ENCODE results near the gene BEND4. TPM values are rescaled to one million over a fixed set of nuclear protein-coding genes. Genes with fewer than 3 reads are reported as not detected.

BEND4 gene
- total and polyA plus RNA-seq, 4 donors, result 0.02 to 0.51 (median 0.11) TPM

GRCh38 chr4:42088386-42088785 is 64.1 kb downstream of the BEND4 start:
- WGBS, 2 donors, result 71 to 89% methylated on average over 6 of the region's 6 CpGs
- H3K27me3 ChIP-seq (ENCODE audit: control insufficient read depth in 3 of 3, insufficient read depth in 3 of 3, low read length in 2 of 3), result no peaks in the 10 kb centered on the region
- no peak for ATAC-seq (ENCODE audit: insufficient read depth, low FRiP score)
- no peak for DNase-seq
- peaks cover 1 to 8% (median 6%) of the 10 kb centered on the region in 4 donors for H3K36me3 ChIP-seq (ENCODE audit: control insufficient read depth in 4 of 4, insufficient read depth in 4 of 4, low read length in 4 of 4)
- H3K9ac ChIP-seq (ENCODE audit: insufficient read depth in 1 of 2, low read length in 2 of 2), result no peak overlapping the region
- H3K4me3 ChIP-seq, result no peak overlapping the region
- H3K4me1 ChIP-seq (ENCODE audit: control insufficient read depth in 5 of 5, insufficient read depth in 5 of 5, low read length in 5 of 5), result no peaks in the 10 kb centered on the region
- H3K9me3 ChIP-seq (ENCODE audit: control insufficient read depth in 4 of 4, insufficient read depth in 3 of 4, low read length in 3 of 4), result no peaks in the 10 kb centered on the region
- no peak for TF ChIP-seq CTCF (IDR thresholded peaks at IDR 0.05; ENCODE audit: control extremely low read depth, extremely low read depth)
- no peak overlapping the region for H3K27ac ChIP-seq (ENCODE audit: low read depth in 1 of 2, low read length in 1 of 2)

- no peaks in the 10 kb centered on the region for H3K27me3 ChIP-seq (ENCODE audit: control insufficient read depth in 3 of 3, insufficient read depth in 3 of 3, low read length in 2 of 3)
- ATAC-seq (ENCODE audit: insufficient read depth, low FRiP score), result no peak
- H3K9ac ChIP-seq (ENCODE audit: insufficient read depth in 1 of 2, low read length in 2 of 2), result no peak overlapping the region
- H3K4me1 ChIP-seq (ENCODE audit: control insufficient read depth in 5 of 5, insufficient read depth in 5 of 5, low read length in 5 of 5), result no peaks in the 10 kb centered on the region
- no peak overlapping the region for H3K27ac ChIP-seq (ENCODE audit: low read depth in 1 of 2, low read length in 1 of 2)
- no peaks in the 10 kb centered on the region for H3K9me3 ChIP-seq (ENCODE audit: control insufficient read depth in 4 of 4, insufficient read depth in 3 of 4, low read length in 3 of 4)
- no peak for DNase-seq
- peaks cover 3 to 12% (median 11%) of the 10 kb centered on the region in 4 donors for H3K36me3 ChIP-seq (ENCODE audit: control insufficient read depth in 4 of 4, insufficient read depth in 4 of 4, low read length in 4 of 4)
- TF ChIP-seq CTCF (IDR thresholded peaks at IDR 0.05; ENCODE audit: control extremely low read depth, extremely low read depth), result no peak
- H3K4me3 ChIP-seq, result no peak overlapping the region
- WGBS, 2 donors, result 97% methylated on average over 1 of the region's 1 CpG
These were observed 68.6 kb downstream of the BEND4 start for GRCh38 chr4:42083816-42084215.

- no peak for TF ChIP-seq CTCF (IDR thresholded peaks at IDR 0.05; ENCODE audit: control extremely low read depth, extremely low read depth)
These were observed 72.1 kb downstream of the BEND4 start for GRCh38 chr4:42080306-42080705.

GRCh38 chr4:42078184-42078801 is 74.2 kb downstream of the BEND4 start:
- no peaks in the 10 kb centered on the region for H3K27me3 ChIP-seq (ENCODE audit: control insufficient read depth in 3 of 3, insufficient read depth in 3 of 3, low read length in 2 of 3)
- no peak overlapping the region for H3K4me3 ChIP-seq
- H3K36me3 ChIP-seq (ENCODE audit: control insufficient read depth in 4 of 4, insufficient read depth in 4 of 4, low read length in 4 of 4), result peaks cover 2 to 15% (median 10%) of the 10 kb centered on the region in 4 donors
- TF ChIP-seq CTCF (IDR thresholded peaks at IDR 0.05; ENCODE audit: control extremely low read depth, extremely low read depth), result no peak
- no peaks in the 10 kb centered on the region for H3K9me3 ChIP-seq (ENCODE audit: control insufficient read depth in 4 of 4, insufficient read depth in 3 of 4, low read length in 3 of 4)
- ATAC-seq (ENCODE audit: insufficient read depth, low FRiP score), result no peak
- DNase-seq, result no peak
- no peaks in the 10 kb centered on the region for H3K4me1 ChIP-seq (ENCODE audit: control insufficient read depth in 5 of 5, insufficient read depth in 5 of 5, low read length in 5 of 5)
- no peak overlapping the region for H3K9ac ChIP-seq (ENCODE audit: insufficient read depth in 1 of 2, low read length in 2 of 2)
- H3K27ac ChIP-seq (ENCODE audit: low read depth in 1 of 2, low read length in 1 of 2), result no peak overlapping the region

More at GRCh38 chr4:42080306-42080705, 72.1 kb downstream of the BEND4 start:
- ATAC-seq (ENCODE audit: insufficient read depth, low FRiP score) (no peak), DNase-seq (no peak)
- H3K9ac ChIP-seq (ENCODE audit: insufficient read depth in 1 of 2, low read length in 2 of 2), result no peak overlapping the region
- no peaks in the 10 kb centered on the region for H3K9me3 ChIP-seq (ENCODE audit: control insufficient read depth in 4 of 4, insufficient read depth in 3 of 4, low read length in 3 of 4)
- H3K4me1 ChIP-seq (ENCODE audit: control insufficient read depth in 5 of 5, insufficient read depth in 5 of 5, low read length in 5 of 5), result no peaks in the 10 kb centered on the region
- WGBS, 2 donors, result 96 to 100% methylated on average over 3 of the region's 3 CpGs
- H3K27ac ChIP-seq (ENCODE audit: low read depth in 1 of 2, low read length in 1 of 2), result no peak overlapping the region
- no peaks in the 10 kb centered on the region for H3K27me3 ChIP-seq (ENCODE audit: control insufficient read depth in 3 of 3, insufficient read depth in 3 of 3, low read length in 2 of 3)
- no peak overlapping the region for H3K4me3 ChIP-seq
- H3K36me3 ChIP-seq (ENCODE audit: control insufficient read depth in 4 of 4, insufficient read depth in 4 of 4, low read length in 4 of 4), result peaks cover 2 to 13% (median 6%) of the 10 kb centered on the region in 4 donors

Data from lung (tissue), 12 donors.